Esophagus (tissue), 2 donors: Measurements from ENCODE around the gene WDFY4. TPM values are rescaled to one million over a fixed set of nuclear protein-coding genes. Genes with fewer than 3 reads are reported as not detected.
"Not testable (repeated sequence)": the region's sequence is repeated elsewhere in the genome, so short reads cannot be mapped to it uniquely, and the experiment has no call there.

Experiments
- H3K27ac ChIP-seq, 2 donors: one replicate each; pipeline ENCODE4 v1.5.1; 2013; ENCODE audit warnings: low read depth in 2 of 2, mild to moderate bottlenecking in 2 of 2, inconsistent platforms in 1 of 2, low read length in 1 of 2, moderate library complexity in 1 of 2
- H3K27me3 ChIP-seq, 2 donors: one replicate each; pipeline ENCODE4 v1.6.1; 2013; ENCODE audit warnings: low read length in 2 of 2, control low read depth in 1 of 2, mild to moderate bottlenecking in 1 of 2; ENCODE audit not compliant: insufficient read depth in 2 of 2, control insufficient read depth in 1 of 2
- H3K36me3 ChIP-seq, 2 donors: one replicate each; pipeline ENCODE4 v1.6.1; 2013; ENCODE audit warnings: low read length in 1 of 2; ENCODE audit not compliant: control insufficient read depth in 2 of 2, insufficient read depth in 2 of 2
- H3K4me1 ChIP-seq, 2 donors: one replicate each; pipeline ENCODE4 v1.6.1; 2013; ENCODE audit warnings: low read length in 1 of 2; ENCODE audit not compliant: control insufficient read depth in 2 of 2, insufficient read depth in 2 of 2
- H3K4me3 ChIP-seq, 2 donors: one replicate each; pipeline ENCODE4 v1.5.1; 2013; ENCODE audit warnings: low read length in 2 of 2, mild to moderate bottlenecking in 2 of 2, low read depth in 1 of 2, moderate library complexity in 1 of 2
- H3K9me3 ChIP-seq, 2 donors: one replicate each; pipeline ENCODE4 v1.6.1; 2013; ENCODE audit warnings: mild to moderate bottlenecking in 2 of 2, low read depth in 1 of 2, low read length in 1 of 2, moderate library complexity in 1 of 2; ENCODE audit not compliant: control insufficient read depth in 2 of 2, insufficient read depth in 1 of 2
- WGBS, 2 donors: extraction: QIAGEN DNeasy Blood & Tissue Kit; methylation state at CpG; one replicate each; pipeline ENCODE4 v1.1.7; 2013; 5-methylcytosine and 5-hydroxymethylcytosine counted together
- polyA plus RNA-seq, 2 donors: library from polyadenylated mRNA; stranded (reverse); fragments of 200-250 nt; gene quantifications; one replicate each; pipeline ENCODE4 v1.2.3, GENCODE V29; 2013
- donor health status: healthy with polysubstance abuse.
- donor health status: Bipolar disorder and iron deficiency.

The WDFY4 gene
- polyA plus RNA-seq, 2 donors = 0.43 to 0.79 TPM

DNA sequence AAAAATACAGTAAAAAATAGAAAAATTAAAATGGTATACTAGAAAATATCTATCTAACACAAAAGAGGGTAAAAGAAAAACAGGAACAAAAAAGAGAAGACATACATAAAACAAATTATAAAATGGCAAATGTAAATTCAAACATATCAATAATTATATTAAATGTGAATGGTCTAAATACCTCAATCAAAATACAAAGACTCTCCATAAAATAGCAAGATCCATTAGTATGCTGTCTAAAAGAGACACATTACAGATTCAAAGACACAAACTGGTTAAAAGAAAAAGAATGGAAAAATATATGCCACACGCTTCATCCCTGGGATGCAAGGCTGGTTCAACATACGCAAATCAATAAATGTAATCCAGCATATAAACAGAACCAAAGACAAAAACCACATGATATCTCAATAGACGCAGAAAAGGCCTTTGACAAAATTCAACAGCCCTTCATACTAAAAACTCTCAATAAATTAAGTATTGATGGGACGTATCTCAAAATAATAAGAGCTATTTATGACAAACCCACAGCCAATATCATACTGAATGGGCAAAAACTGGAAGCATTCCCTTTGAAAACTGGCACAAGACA lies 43.5 kb upstream of the WDFY4 start:
- H3K36me3 ChIP-seq, H3K9me3 ChIP-seq, H3K27ac ChIP-seq, H3K27me3 ChIP-seq, H3K4me3 ChIP-seq, H3K4me1 ChIP-seq: not testable (repeated sequence)
- WGBS, 2 donors = 94 to 95% methylated on average over 4 of the region's 4 CpGs

DNA sequence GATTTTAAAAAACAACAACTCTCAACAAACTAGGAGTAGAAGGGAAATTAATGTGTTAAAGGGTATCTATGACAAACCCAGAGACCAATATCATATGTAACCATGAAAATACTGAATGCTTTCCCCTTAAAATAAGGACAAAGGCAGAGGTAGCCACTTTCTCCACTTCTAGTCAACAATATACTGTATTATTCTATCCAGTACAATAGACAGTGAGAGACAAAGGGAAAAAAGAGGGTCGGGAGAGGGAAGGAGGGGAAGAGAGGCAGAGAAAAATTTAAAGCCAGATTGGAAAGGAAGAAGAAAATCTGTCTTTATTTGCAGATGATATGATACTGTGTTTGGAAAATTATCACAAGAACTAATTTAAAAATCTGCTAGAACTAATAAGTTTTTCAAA lies 39.1 kb upstream of the WDFY4 start:
- no peak overlapping the region for H3K27ac ChIP-seq
- no peaks in the 10 kb centered on the region for H3K9me3 ChIP-seq
- H3K36me3 ChIP-seq = no peaks in the 10 kb centered on the region
- no peak overlapping the region for H3K4me3 ChIP-seq
- H3K27me3 ChIP-seq = no peaks in the 10 kb centered on the region
- WGBS, 2 donors = 63 to 69% methylated on average over 1 of the region's 1 CpG
- no peaks in the 10 kb centered on the region for H3K4me1 ChIP-seq

GRCh38 chr10:48647073-48647472 lies 37.6 kb upstream of the WDFY4 start:
- not testable (repeated sequence) for H3K9me3 ChIP-seq, H3K4me1 ChIP-seq, H3K27me3 ChIP-seq, H3K27ac ChIP-seq, H3K4me3 ChIP-seq, H3K36me3 ChIP-seq
- 94 to 96% methylated on average over 7 of the region's 7 CpGs for WGBS, 2 donors

DNA sequence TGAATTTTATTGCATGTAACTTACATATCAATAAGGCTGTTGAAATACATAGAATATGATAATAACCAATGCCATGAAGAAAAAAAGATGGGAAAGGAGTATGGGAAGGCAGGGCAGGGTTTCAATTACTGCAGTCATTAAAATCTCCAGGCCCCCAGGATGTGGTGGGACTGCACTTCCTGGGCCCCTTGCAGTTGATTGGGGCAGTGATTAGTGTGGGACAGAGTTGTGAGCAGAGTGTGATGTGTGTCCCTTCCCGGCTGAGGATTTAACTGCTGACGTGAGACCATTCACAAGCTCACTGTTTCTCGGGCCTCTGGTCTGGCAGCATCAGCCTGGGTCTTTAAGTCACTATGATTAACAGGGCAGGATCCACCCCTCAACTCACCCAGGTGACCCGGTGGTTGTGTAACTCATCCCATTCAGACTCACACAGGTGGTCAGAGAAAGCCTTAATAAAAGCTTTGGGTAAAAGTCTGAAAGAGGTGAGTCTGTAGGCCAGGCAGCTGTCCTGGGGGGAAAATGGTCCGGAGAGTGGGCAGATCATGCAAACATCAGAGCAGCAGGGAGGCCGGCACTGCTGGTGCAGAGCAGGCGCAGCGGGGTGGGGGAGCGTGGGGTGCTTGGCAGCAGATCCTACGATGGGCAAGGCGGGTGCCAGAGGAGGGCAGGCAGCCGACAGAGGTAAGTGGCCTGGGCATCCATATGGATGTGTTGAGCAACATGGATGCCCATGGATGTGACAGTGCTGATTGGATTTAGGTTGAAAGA lies 36.3 kb upstream of the WDFY4 start:
- Histone ChIP-seq H3K9me3 (no peaks in the 10 kb centered on the region), H3K4me3 (no peak overlapping the region), H3K4me1 (no peaks in the 10 kb centered on the region), H3K27me3 (no peaks in the 10 kb centered on the region), H3K36me3 (no peaks in the 10 kb centered on the region), H3K27ac (no peak overlapping the region)
- WGBS, 2 donors = 81 to 83% methylated on average over 12 of the region's 12 CpGs

DNA sequence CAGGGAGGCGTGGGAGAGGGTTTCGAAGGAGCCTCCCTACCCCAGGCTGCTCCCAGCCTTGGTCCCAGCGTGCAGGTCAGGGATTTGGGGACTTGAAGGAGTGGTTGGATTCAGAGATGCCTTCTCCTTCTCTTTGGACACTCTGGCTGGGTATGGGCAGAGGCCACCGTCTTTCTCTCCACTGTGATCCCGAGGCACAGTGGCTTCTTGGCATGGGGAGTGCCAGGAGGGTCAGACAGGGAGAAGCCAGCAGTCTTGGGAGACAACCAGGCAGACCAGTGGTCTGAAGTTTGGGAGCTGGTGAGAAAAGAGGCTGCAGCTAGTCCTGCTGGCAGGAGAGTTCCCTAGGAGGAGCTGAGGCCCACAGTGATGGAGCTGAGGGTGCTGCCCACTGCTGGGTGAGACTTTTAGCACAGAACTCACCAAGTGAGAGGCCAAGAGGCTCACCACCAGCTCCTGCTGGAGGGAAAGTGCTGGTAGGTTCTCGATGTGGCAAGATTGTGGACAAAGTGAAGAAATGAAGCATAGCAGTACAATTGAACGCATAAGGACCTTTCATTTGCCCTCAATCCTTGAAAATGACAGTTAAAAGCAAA lies 35.2 kb upstream of the WDFY4 start:
- no peaks in the 10 kb centered on the region for H3K4me1 ChIP-seq
- WGBS, 2 donors = 75 to 85% methylated on average over 7 of the region's 7 CpGs
- no peaks in the 10 kb centered on the region for H3K9me3 ChIP-seq
- H3K27me3 ChIP-seq = no peaks in the 10 kb centered on the region
- H3K36me3 ChIP-seq = no peaks in the 10 kb centered on the region
- no peak overlapping the region for H3K4me3 ChIP-seq
- H3K27ac ChIP-seq = no peak overlapping the region

DNA sequence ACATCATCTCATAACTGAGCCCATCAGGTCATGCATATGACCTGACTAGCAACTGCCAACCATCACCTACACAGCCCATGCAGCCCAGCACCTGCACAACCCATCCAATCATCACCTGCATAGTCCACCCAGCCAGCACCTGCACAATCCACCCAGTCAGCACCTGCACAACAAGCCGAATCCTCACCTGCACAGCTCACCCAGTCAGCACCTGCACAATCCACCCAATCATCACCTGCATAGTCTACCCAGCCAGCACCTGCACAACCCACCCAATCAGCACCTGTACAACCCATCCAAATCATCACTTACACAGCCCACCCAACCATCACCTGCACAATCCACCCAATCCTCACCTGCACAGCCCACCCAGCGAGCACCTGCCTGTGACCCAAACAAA lies 33.4 kb upstream of the WDFY4 start:
- Histone ChIP-seq H3K36me3 (no peaks in the 10 kb centered on the region), H3K27me3 (no peaks in the 10 kb centered on the region), H3K4me3 (no peak overlapping the region), H3K9me3 (no peaks in the 10 kb centered on the region), H3K4me1 (peaks cover 6 to 7% of the 10 kb centered on the region in 2 donors), H3K27ac (no peak overlapping the region)
- 66 to 82% methylated on average over 2 of the region's 2 CpGs for WGBS, 2 donors

GRCh38 chr10:48651839-48652238 lies 32.8 kb upstream of the WDFY4 start:
- H3K4me3 ChIP-seq = no peak overlapping the region
- H3K9me3 ChIP-seq = no peaks in the 10 kb centered on the region
- H3K27me3 ChIP-seq = no peaks in the 10 kb centered on the region
- no peaks in the 10 kb centered on the region for H3K36me3 ChIP-seq
- peaks cover 6 to 7% of the 10 kb centered on the region in 2 donors for H3K4me1 ChIP-seq
- WGBS, 2 donors = 67 to 83% methylated on average over 4 of the region's 4 CpGs
- H3K27ac ChIP-seq = no peak overlapping the region

DNA sequence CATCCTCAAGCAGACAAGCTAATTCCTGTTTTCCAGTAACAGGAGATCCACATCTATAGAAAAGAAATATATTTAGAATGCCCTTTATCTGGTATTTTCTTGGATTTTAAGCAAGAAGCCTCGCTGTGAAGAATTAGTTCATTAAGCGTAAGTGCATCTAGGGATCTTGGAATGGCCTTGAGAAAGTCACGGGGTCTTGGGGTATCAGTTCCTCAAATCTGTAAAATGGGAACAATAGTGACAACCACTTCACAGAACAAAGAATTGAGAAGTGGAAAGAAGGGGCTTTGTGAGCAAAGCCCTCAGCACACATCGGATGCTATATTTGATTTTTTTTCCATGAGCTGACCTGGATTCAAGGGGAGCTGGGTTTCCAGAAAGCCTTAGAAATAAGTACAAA lies 32.3 kb upstream of the WDFY4 start:
- 76 to 84% methylated on average over 4 of the region's 4 CpGs for whole genome bisulfite sequencing, 2 donors
- Histone ChIP-seq H3K36me3 (no peaks in the 10 kb centered on the region), H3K27ac (no peak overlapping the region), H3K4me1 (peaks cover 6 to 7% of the 10 kb centered on the region in 2 donors), H3K9me3 (no peaks in the 10 kb centered on the region), H3K4me3 (no peak overlapping the region), H3K27me3 (no peaks in the 10 kb centered on the region)

DNA sequence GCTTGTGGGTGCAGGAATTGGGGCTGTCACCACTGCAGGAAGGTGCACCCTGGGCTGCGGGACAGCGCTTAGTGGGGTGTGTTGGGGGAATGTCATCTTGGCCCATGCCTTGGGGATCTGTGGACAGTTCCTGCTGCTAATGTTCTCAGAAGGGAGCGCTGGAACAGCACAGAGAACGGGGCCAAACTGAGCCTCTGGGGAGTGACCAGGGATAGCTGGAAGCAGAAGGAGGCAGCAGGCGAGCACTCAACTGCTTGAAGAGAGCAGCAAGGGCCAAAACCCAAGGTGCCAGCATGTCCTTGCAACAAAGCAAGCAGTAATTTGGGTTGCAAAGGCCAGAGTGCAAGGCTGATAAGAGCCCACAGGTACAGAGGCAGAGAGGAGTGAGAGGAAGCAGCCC lies 31.3 kb upstream of the WDFY4 start:
- H3K4me3 ChIP-seq = no peak overlapping the region
- WGBS, 2 donors = 83% methylated on average over 5 of the region's 5 CpGs

More for the DNA sequence above, 31.3 kb upstream of the WDFY4 start:
- Histone ChIP-seq H3K27me3 (no peaks in the 10 kb centered on the region), H3K9me3 (no peaks in the 10 kb centered on the region), H3K4me1 (peaks cover 6 to 7% of the 10 kb centered on the region in 2 donors), H3K27ac (no peak overlapping the region), H3K36me3 (no peaks in the 10 kb centered on the region)
